GM23338 (cell line): ENCODE results near the gene ZNF236.

ENCODE experiments used
- CTCF ChIP-seq, 2 experiments: fragments of 200-600 bp in 1 of 2; sonication (generic) in 1 of 2; conservative IDR thresholded peaks; 2 replicates each; pipeline versions ENCODE4 v1.5.1 to v1.6.1; 2016 to 2017; ENCODE audit warnings: antibody characterized with exemption in 2 of 2, low read depth in 2 of 2, mild to moderate bottlenecking in 2 of 2, moderate library complexity in 1 of 2
- ETS1 ChIP-seq: IDR thresholded peaks from 2 replicates; pipeline ENCODE4 v1.6.1; 2016; ENCODE audit warnings: antibody characterized with exemption
- EZH2 ChIP-seq: fragments of 200-600 bp; sonication (generic); IDR thresholded peaks from one replicate; pipeline ENCODE4 v1.8.0; 2017; ENCODE audit warnings: antibody characterized with exemption, mild to moderate bottlenecking, low read depth; ENCODE audit not compliant: unreplicated experiment
- EZH2phosphoT487 ChIP-seq: fragments of 200-600 bp; sonication (generic); IDR thresholded peaks from one replicate; pipeline ENCODE4 v1.8.1; 2018; ENCODE audit warnings: antibody characterized with exemption; ENCODE audit not compliant: unreplicated experiment
- JUNB ChIP-seq: IDR thresholded peaks from one replicate; pipeline ENCODE4 v1.6.1; 2016; ENCODE audit warnings: antibody characterized with exemption; ENCODE audit not compliant: unreplicated experiment
- POLR2AphosphoS5 ChIP-seq: IDR thresholded peaks from 2 replicates; pipeline ENCODE4 v1.6.1; 2016; ENCODE audit warnings: antibody characterized with exemption, low read depth
- REST ChIP-seq: IDR thresholded peaks from one replicate; pipeline ENCODE4 v1.6.1; 2018; ENCODE audit warnings: antibody characterized with exemption; ENCODE audit not compliant: unreplicated experiment
- ZNF114 ChIP-seq: fragments of 250-450 bp; sonication (Bioruptor Pico); IDR thresholded peaks from 2 replicates; pipeline ENCODE4 v1.5.0; 2020; ENCODE audit warnings: mild to moderate bottlenecking, moderate library complexity
- ZNF331 ChIP-seq: fragments of 250-450 bp; sonication (Bioruptor Pico); IDR thresholded peaks from 2 replicates; pipeline ENCODE4 v1.5.0; 2020; ENCODE audit warnings: low read depth, mild to moderate bottlenecking, moderate library complexity

- TF ChIP-seq CTCF (conservative IDR thresholded peaks at IDR 0.05; ENCODE audit: low read depth in 2 of 2): no peak
- TF ChIP-seq EZH2: no peak
- no peak for TF ChIP-seq POLR2AphosphoS5
- no peak for TF ChIP-seq ETS1
- TF ChIP-seq EZH2phosphoT487: no peak
- TF ChIP-seq JUNB: no peak
- no peak for TF ChIP-seq REST
- no peak for TF ChIP-seq ZNF114 (CRISPR knock-in tag)
- TF ChIP-seq ZNF331 (CRISPR knock-in tag): no peak
Measured at GRCh38 chr18:76889091-76889699, 66.8 kb downstream of the ZNF236 start.
